HCT116 (cell line): ENCODE data around the gene SFXN3.

Experiments used
- ELF1 ChIP-seq: IDR thresholded peaks from 2 replicates; pipeline ENCODE4 v1.6.1; 2012; ENCODE audit warnings: low read depth, borderline replicate concordance
- EZH2 ChIP-seq: fragments of 200-600 bp; sonication (generic); IDR thresholded peaks from 2 replicates; pipeline ENCODE4 v1.6.1; 2017; ENCODE audit warnings: antibody characterized with exemption, mixed run types
- JUND ChIP-seq: IDR thresholded peaks from 2 replicates; pipeline ENCODE4 v1.6.1; 2012
- POLR2A ChIP-seq: IDR thresholded peaks from 2 replicates; pipeline ENCODE4 v1.7.0; 2011; ENCODE audit warnings: borderline replicate concordance; ENCODE audit not compliant: insufficient read depth, insufficient read length; ENCODE audit errors: extremely low read depth
- POLR2AphosphoS5 ChIP-seq: IDR thresholded peaks from 2 replicates; pipeline ENCODE4 v1.6.1; 2011; ENCODE audit warnings: mild to moderate bottlenecking, low read depth, low read length, moderate library complexity
- RAD21 ChIP-seq: IDR thresholded peaks from 2 replicates; pipeline ENCODE4 v1.6.1; 2012; ENCODE audit warnings: low read depth, mild to moderate bottlenecking
- SIN3A ChIP-seq: IDR thresholded peaks from 2 replicates; pipeline ENCODE4 v1.6.1; 2012; ENCODE audit warnings: low read depth
- ZFX ChIP-seq: fragments of 450-650 bp; IDR thresholded peaks from 2 replicates; pipeline ENCODE4 v1.6.1; 2017
- TF ChIP-seq, protein P1 (sequence below), 3 experiments: fragments of 200-600 bp in 1 of 3; sonication (generic) in 1 of 3; IDR thresholded peaks in 2 of 3; conservative IDR thresholded peaks in 1 of 3; 2 replicates each; pipeline ENCODE4 v1.5.1; 2012 to 2017; ENCODE audit warnings: low read depth in 2 of 3, low read length in 2 of 3, antibody characterized with exemption in 1 of 3, borderline replicate concordance in 1 of 3, control low read depth in 1 of 3, mild to moderate bottlenecking in 1 of 3, mixed read lengths in 1 of 3, mixed run types in 1 of 3, moderate library complexity in 1 of 3; ENCODE audit not compliant: insufficient read depth in 1 of 3
- TF ChIP-seq, protein P2 (sequence below): IDR thresholded peaks from 2 replicates; pipeline ENCODE4 v1.6.1; 2012
- TF ChIP-seq, protein P3 (sequence below): IDR thresholded peaks from 2 replicates; pipeline ENCODE4 v1.6.1; 2011; ENCODE audit warnings: mild to moderate bottlenecking, low read length, moderate library complexity; ENCODE audit not compliant: insufficient replicate concordance; ENCODE audit errors: extremely low read depth

DNA sequence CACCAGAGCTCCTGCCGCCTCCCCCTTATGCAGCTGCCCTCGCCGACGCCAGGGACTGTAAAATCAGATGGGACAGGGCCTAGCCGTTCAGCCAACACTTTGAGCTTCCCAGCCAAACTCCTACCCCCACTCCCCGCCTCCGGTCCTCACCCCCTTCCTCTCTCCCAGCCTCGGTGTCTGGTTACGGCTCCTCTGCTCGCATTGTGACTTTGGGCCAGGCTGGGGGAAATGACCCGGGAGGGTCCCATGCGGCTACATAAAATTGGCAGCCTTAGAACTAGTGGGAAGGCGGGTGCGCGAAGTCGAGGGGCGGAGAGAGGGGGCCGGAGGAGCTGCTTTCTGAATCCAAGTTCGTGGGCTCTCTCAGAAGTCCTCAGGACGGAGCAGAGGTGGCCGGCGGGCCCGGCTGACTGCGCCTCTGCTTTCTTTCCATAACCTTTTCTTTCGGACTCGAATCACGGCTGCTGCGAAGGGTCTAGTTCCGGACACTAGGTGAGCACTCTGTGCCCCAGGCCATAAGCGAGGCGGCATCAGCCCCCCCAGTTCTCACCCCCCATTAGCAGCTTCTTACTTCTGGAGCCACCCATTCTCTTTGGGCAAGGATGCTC lies 30.7 kb downstream of the SFXN3 start, which contains the start of gene KAZALD1:
- TF ChIP-seq EZH2 = no peak
- TF ChIP-seq, protein P1, sequence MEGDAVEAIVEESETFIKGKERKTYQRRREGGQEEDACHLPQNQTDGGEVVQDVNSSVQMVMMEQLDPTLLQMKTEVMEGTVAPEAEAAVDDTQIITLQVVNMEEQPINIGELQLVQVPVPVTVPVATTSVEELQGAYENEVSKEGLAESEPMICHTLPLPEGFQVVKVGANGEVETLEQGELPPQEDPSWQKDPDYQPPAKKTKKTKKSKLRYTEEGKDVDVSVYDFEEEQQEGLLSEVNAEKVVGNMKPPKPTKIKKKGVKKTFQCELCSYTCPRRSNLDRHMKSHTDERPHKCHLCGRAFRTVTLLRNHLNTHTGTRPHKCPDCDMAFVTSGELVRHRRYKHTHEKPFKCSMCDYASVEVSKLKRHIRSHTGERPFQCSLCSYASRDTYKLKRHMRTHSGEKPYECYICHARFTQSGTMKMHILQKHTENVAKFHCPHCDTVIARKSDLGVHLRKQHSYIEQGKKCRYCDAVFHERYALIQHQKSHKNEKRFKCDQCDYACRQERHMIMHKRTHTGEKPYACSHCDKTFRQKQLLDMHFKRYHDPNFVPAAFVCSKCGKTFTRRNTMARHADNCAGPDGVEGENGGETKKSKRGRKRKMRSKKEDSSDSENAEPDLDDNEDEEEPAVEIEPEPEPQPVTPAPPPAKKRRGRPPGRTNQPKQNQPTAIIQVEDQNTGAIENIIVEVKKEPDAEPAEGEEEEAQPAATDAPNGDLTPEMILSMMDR (IDR thresholded peaks at IDR 0.05 in 2 of 3, conservative IDR thresholded peaks at IDR 0.05 in 1 of 3; ENCODE audit: borderline replicate concordance in 1 of 3, insufficient read depth in 1 of 3, low read depth in 2 of 3, low read length in 2 of 3) = no peak
- TF ChIP-seq ZFX = peak; percentile 46
- peak; percentile 2 for TF ChIP-seq POLR2A
- TF ChIP-seq RAD21 = no peak
- TF ChIP-seq, protein P2, sequence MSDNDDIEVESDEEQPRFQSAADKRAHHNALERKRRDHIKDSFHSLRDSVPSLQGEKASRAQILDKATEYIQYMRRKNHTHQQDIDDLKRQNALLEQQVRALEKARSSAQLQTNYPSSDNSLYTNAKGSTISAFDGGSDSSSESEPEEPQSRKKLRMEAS = no peak
- TF ChIP-seq JUND = no peak
- TF ChIP-seq, protein P3, sequence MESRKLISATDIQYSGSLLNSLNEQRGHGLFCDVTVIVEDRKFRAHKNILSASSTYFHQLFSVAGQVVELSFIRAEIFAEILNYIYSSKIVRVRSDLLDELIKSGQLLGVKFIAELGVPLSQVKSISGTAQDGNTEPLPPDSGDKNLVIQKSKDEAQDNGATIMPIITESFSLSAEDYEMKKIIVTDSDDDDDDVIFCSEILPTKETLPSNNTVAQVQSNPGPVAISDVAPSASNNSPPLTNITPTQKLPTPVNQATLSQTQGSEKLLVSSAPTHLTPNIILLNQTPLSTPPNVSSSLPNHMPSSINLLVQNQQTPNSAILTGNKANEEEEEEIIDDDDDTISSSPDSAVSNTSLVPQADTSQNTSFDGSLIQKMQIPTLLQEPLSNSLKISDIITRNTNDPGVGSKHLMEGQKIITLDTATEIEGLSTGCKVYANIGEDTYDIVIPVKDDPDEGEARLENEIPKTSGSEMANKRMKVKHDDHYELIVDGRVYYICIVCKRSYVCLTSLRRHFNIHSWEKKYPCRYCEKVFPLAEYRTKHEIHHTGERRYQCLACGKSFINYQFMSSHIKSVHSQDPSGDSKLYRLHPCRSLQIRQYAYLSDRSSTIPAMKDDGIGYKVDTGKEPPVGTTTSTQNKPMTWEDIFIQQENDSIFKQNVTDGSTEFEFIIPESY = no peak
- no peak for TF ChIP-seq SIN3A
- no peak for TF ChIP-seq POLR2AphosphoS5
- TF ChIP-seq ELF1 = no peak
